Measurements from ENCODE around the gene LCN12. TPM values are rescaled to one million over a fixed set of nuclear protein-coding genes. Genes with fewer than 3 reads are reported as not detected.
A peak's percentile ranks its signal among the peaks of the same experiment; 100 is the strongest.

LCN12 gene
- total and polyA plus RNA-seq, 2 donors from 2014 or later = 35.5 to 42.9 TPM

- TF ChIP-seq CTCF (IDR thresholded peaks at IDR 0.05; ENCODE audit: borderline replicate concordance, extremely low read depth, insufficient read depth) = no peak
- FAIRE-seq (no peak), DNase-seq (peak in 1 of 5 donors; percentile 78)
- Histone ChIP-seq H3K9me3 (ENCODE audit: control insufficient read depth in 2 of 3, insufficient read depth in 1 of 3, low read length in 3 of 3) (no peaks in the 10 kb centered on the region), H3K27ac (ENCODE audit: low read depth in 2 of 2, low read length in 2 of 2) (peak overlapping the region; percentile 32 to 48), H3K4me1 (ENCODE audit: control insufficient read depth in 2 of 3, insufficient read depth in 2 of 3, low read depth in 1 of 3, low read length in 3 of 3) (no peaks in the 10 kb centered on the region), H3K9ac (ENCODE audit: low read length in 3 of 3) (no peak overlapping the region), H3K36me3 (ENCODE audit: control insufficient read depth in 2 of 3, insufficient read depth in 3 of 3, low read length in 3 of 3) (peaks cover 0 to 2% (median 0%) of the 10 kb centered on the region in 3 donors), H3K4me3 (ENCODE audit: low read length in 3 of 3) (no peak overlapping the region), H3K27me3 (ENCODE audit: control insufficient read depth, insufficient read depth, low read length) (no peaks in the 10 kb centered on the region)
- intact Hi-C loops (cut with DNase I) = no loop called here
These were observed 26.5 kb upstream of the LCN12 start for GRCh38 chr9:136925414-136926153.

- Histone ChIP-seq H3K4me3 (ENCODE audit: low read length in 3 of 3) (no peak overlapping the region), H3K36me3 (ENCODE audit: control insufficient read depth in 2 of 3, insufficient read depth in 3 of 3, low read length in 3 of 3) (peaks cover 0 to 2% (median 0%) of the 10 kb centered on the region in 3 donors), H3K27ac (ENCODE audit: low read depth in 2 of 2, low read length in 2 of 2) (no peak overlapping the region), H3K9me3 (ENCODE audit: control insufficient read depth in 2 of 3, insufficient read depth in 1 of 3, low read length in 3 of 3) (no peaks in the 10 kb centered on the region), H3K9ac (ENCODE audit: low read length in 3 of 3) (no peak overlapping the region), H3K27me3 (ENCODE audit: control insufficient read depth, insufficient read depth, low read length) (no peaks in the 10 kb centered on the region), H3K4me1 (ENCODE audit: control insufficient read depth in 2 of 3, insufficient read depth in 2 of 3, low read depth in 1 of 3, low read length in 3 of 3) (no peaks in the 10 kb centered on the region)
- FAIRE-seq = no peak
- no peak for TF ChIP-seq CTCF (IDR thresholded peaks at IDR 0.05; ENCODE audit: borderline replicate concordance, extremely low read depth, insufficient read depth)
- intact Hi-C loops (cut with DNase I) = no loop called here
- no peak for DNase-seq
These were observed 25.8 kb upstream of the LCN12 start for GRCh38 chr9:136926154-136926704.

GRCh38 chr9:136926749-136927148 lies 25.3 kb upstream of the LCN12 start:
- intact Hi-C loops (cut with DNase I) = no loop called here
- no peak for FAIRE-seq
- H3K4me3 ChIP-seq (ENCODE audit: low read length in 3 of 3) = no peak overlapping the region
- TF ChIP-seq CTCF (IDR thresholded peaks at IDR 0.05; ENCODE audit: borderline replicate concordance, extremely low read depth, insufficient read depth) = no peak
- H3K9ac ChIP-seq (ENCODE audit: low read length in 3 of 3) = no peak overlapping the region
- H3K36me3 ChIP-seq (ENCODE audit: control insufficient read depth in 2 of 3, insufficient read depth in 3 of 3, low read length in 3 of 3) = peaks cover 0 to 2% (median 0%) of the 10 kb centered on the region in 3 donors
- H3K27ac ChIP-seq (ENCODE audit: low read depth in 2 of 2, low read length in 2 of 2) = no peak overlapping the region
- DNase-seq = no peak
- no peaks in the 10 kb centered on the region for H3K4me1 ChIP-seq (ENCODE audit: control insufficient read depth in 2 of 3, insufficient read depth in 2 of 3, low read depth in 1 of 3, low read length in 3 of 3)
- no peaks in the 10 kb centered on the region for H3K27me3 ChIP-seq (ENCODE audit: control insufficient read depth, insufficient read depth, low read length)
- H3K9me3 ChIP-seq (ENCODE audit: control insufficient read depth in 2 of 3, insufficient read depth in 1 of 3, low read length in 3 of 3) = no peaks in the 10 kb centered on the region

Data from kidney (tissue), 14 donors.